Ovary (tissue), 9 donors: ENCODE results near the gene NCF4. TPM values are rescaled to one million over a fixed set of nuclear protein-coding genes. Genes with fewer than 3 reads are reported as not detected.

ENCODE experiments used
- DNase-seq, 5 donors: peaks; one replicate each; pipeline ENCODE4 v3.0.0-alpha.2; 2019 to 2020
- H3K27ac ChIP-seq, 2 donors: fragments of 200-600 bp; one replicate each; pipeline versions ENCODE4 v1.5.1 to v1.8.0; 2019 to 2022
- H3K27me3 ChIP-seq: fragments of 200-600 bp; one replicate; pipeline ENCODE4 v1.8.0; 2022
- H3K36me3 ChIP-seq: fragments of 200-600 bp; sonication (generic); one replicate; pipeline ENCODE4 v1.5.1; 2019
- H3K4me1 ChIP-seq: one replicate; pipeline ENCODE4 v1.8.1; 2013; ENCODE audit warnings: mild to moderate bottlenecking, moderate library complexity; ENCODE audit not compliant: insufficient read depth
- H3K4me3 ChIP-seq: fragments of 200-600 bp; sonication (generic); one replicate; pipeline ENCODE4 v1.5.1; 2017
- H3K9me3 ChIP-seq, 2 donors: fragments of 200-600 bp in 1 of 2; sonication (generic) in 1 of 2; one replicate each; pipeline versions ENCODE4 v1.5.1 to v1.8.1; 2013 to 2019; ENCODE audit warnings: mild to moderate bottlenecking in 1 of 2, moderate library complexity in 1 of 2
- EP300 ChIP-seq: sonication (generic); formaldehyde crosslinking; IDR thresholded peaks from one replicate; pipeline ENCODE4 v1.6.1; 2017; ENCODE audit warnings: antibody characterized with exemption
- POLR2A ChIP-seq: fragments of 450-650 bp; IDR thresholded peaks from one replicate; pipeline ENCODE4 v1.6.1; 2017; ENCODE audit warnings: antibody characterized with exemption, mild to moderate bottlenecking, moderate library complexity
- WGBS, 3 donors: extraction: QIAGEN DNeasy Blood & Tissue Kit in 1 of 3; methylation state at CpG; one replicate each; pipeline versions ENCODE4 v1.1.5 to v1.1.7; 2013 to 2017; 5-methylcytosine and 5-hydroxymethylcytosine counted together
- intact Hi-C, 4 donors: fragments of 100-400 bp; cut with DNase I; formaldehyde crosslinking; loops; one replicate each; pipeline versions ENCODE4 v1.11.0 to v1.15.1; 2022 to 2023
- polyA plus RNA-seq, 2 donors: library from polyadenylated mRNA; stranded (reverse); fragments of 200-250 nt in 1 of 2; fragments of 350-450 nt in 1 of 2; fragmentation: Illumina TruSeq in 1 of 2; extraction: RNeasy Lipid Tissue Mini Kit (QIAGEN cat#74804) in 1 of 2; gene quantifications; one replicate each; pipeline ENCODE4 v1.2.3, GENCODE V29; 2013 to 2014
- total RNA-seq, 7 donors: library from RNA; depleted of rRNA in 2 of 7; stranded (reverse); fragments of >200 nt in 2 of 7; fragmentation: NEBNext Ultra II Directional in 3 of 7; extraction: Animal tissue kit (Norgen Biotek cat#: 25700) in 3 of 7; gene quantifications; one replicate each; pipeline versions ENCODE4 v1.1.0 to v1.2.4, GENCODE V29; 2016 to 2023
- TF ChIP-seq, protein P1 (sequence below), 3 donors: fragments of 450-650 bp in 2 of 3; fragments of 200-600 bp in 1 of 3; IDR thresholded peaks; one replicate each; pipeline versions ENCODE4 v1.5.1 to v1.8.0; 2016 to 2022; ENCODE audit warnings: antibody characterized with exemption in 3 of 3, mild to moderate bottlenecking in 1 of 3
- donor health status: DM: no; HTN: no; CAD: no; lungs with moderate emphysema.
- donor health status: DM: no; HTN: no; CAD: no.
- donor health status: Bipolar disorder and iron deficiency.
- donor health status: DM: yes; HTN: yes; CAD: no.
- donor health status: DM: no; HTN: no; CAD: no.
- donor health status: DM: yes; HTN: yes; CAD: no.

Gene NCF4
- total and polyA plus RNA-seq, 9 donors, result 2.2 to 6.7 (median 4.8) TPM

DNA sequence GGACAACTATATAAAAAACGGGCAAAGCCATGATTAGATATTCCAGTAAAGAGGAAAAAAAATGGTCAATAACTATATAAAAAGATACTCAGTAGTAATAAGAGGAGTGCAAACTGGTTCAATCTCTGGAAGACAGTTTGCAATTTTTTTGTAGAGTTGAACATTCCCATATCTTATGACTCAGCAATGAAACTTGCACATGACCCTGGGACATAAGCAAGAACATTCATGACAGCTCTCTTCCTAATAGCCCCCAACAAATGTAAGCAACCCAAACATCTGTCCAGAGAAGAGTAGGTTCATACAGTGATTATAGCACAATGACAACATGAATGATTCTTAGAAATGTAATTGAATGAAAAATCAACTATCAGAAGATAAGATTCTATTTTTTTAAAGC, 30.8 kb downstream of the NCF4 start:
- intact Hi-C loops, result no loop called here
- Histone ChIP-seq H3K9me3 (peaks cover 0 to 3% of the 10 kb centered on the region in 2 donors), H3K4me1 (no peaks in the 10 kb centered on the region), H3K27me3 (no peaks in the 10 kb centered on the region), H3K36me3 (no peaks in the 10 kb centered on the region), H3K27ac (no peak overlapping the region), H3K4me3 (no peak overlapping the region)
- WGBS, 3 donors, result 51 to 66% (median 63%) methylated on average over 1 of the region's 1 CpG
- DNase-seq, result no peak
- TF ChIP-seq EP300 (no peak), POLR2A (no peak)
- TF ChIP-seq, protein P1, sequence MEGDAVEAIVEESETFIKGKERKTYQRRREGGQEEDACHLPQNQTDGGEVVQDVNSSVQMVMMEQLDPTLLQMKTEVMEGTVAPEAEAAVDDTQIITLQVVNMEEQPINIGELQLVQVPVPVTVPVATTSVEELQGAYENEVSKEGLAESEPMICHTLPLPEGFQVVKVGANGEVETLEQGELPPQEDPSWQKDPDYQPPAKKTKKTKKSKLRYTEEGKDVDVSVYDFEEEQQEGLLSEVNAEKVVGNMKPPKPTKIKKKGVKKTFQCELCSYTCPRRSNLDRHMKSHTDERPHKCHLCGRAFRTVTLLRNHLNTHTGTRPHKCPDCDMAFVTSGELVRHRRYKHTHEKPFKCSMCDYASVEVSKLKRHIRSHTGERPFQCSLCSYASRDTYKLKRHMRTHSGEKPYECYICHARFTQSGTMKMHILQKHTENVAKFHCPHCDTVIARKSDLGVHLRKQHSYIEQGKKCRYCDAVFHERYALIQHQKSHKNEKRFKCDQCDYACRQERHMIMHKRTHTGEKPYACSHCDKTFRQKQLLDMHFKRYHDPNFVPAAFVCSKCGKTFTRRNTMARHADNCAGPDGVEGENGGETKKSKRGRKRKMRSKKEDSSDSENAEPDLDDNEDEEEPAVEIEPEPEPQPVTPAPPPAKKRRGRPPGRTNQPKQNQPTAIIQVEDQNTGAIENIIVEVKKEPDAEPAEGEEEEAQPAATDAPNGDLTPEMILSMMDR (IDR thresholded peaks at IDR 0.05), result no peak

- H3K36me3 ChIP-seq, result no peaks in the 10 kb centered on the region
- no peak for DNase-seq
- no peaks in the 10 kb centered on the region for H3K4me1 ChIP-seq
- H3K9me3 ChIP-seq, result peaks cover 0 to 3% of the 10 kb centered on the region in 2 donors
- H3K27ac ChIP-seq, result no peak overlapping the region
- no peak overlapping the region for H3K4me3 ChIP-seq
- intact Hi-C loops, result no loop called here
- H3K27me3 ChIP-seq, result no peaks in the 10 kb centered on the region
- TF ChIP-seq POLR2A (no peak), EP300 (no peak)
- TF ChIP-seq, protein P1 (IDR thresholded peaks at IDR 0.05), result no peak
- 25 to 42% (median 34%) methylated on average over 2 of the region's 2 CpGs for WGBS, 3 donors
Observed at GRCh38 chr22:36892292-36892691, 31.5 kb downstream of the NCF4 start.

- WGBS, 3 donors, result 81 to 93% (median 85%) methylated on average over 3 of the region's 3 CpGs
- intact Hi-C loops, result no loop called here
- no peaks in the 10 kb centered on the region for H3K27me3 ChIP-seq
Observed at GRCh38 chr22:36893262-36893661, 32.5 kb downstream of the NCF4 start.

GRCh38 chr22:36894266-36894665, 33.5 kb downstream of the NCF4 start:
- no peaks in the 10 kb centered on the region for H3K27me3 ChIP-seq
- H3K4me1 ChIP-seq, result no peaks in the 10 kb centered on the region
- TF ChIP-seq, protein P1 (IDR thresholded peaks at IDR 0.05), result no peak
- TF ChIP-seq EP300 (no peak), POLR2A (no peak)
- no peak overlapping the region for H3K4me3 ChIP-seq
- no peaks in the 10 kb centered on the region for H3K36me3 ChIP-seq
- WGBS, 3 donors, result 93 to 95% (median 93%) methylated on average over 1 of the region's 1 CpG
- peaks cover 0 to 3% of the 10 kb centered on the region in 2 donors for H3K9me3 ChIP-seq
- no peak overlapping the region for H3K27ac ChIP-seq
- intact Hi-C loops, result no loop called here
- no peak for DNase-seq

More at GRCh38 chr22:36893262-36893661, 32.5 kb downstream of the NCF4 start:
- no peak overlapping the region for H3K27ac ChIP-seq
- peaks cover 0 to 3% of the 10 kb centered on the region in 2 donors for H3K9me3 ChIP-seq
- TF ChIP-seq, protein P1 (IDR thresholded peaks at IDR 0.05), result no peak
- no peak for TF ChIP-seq EP300
- TF ChIP-seq POLR2A, result no peak
- no peaks in the 10 kb centered on the region for H3K4me1 ChIP-seq
- H3K4me3 ChIP-seq, result no peak overlapping the region
- H3K36me3 ChIP-seq, result no peaks in the 10 kb centered on the region
- DNase-seq, result no peak
